ENCODE data around the gene PUM2. TPM values are rescaled to one million over a fixed set of nuclear protein-coding genes. Genes with fewer than 3 reads are reported as not detected.
A peak's percentile ranks its signal among the peaks of the same experiment; 100 is the strongest.

Gene PUM2
- total and polyA plus RNA-seq, 2 of the 8 experiments (the other 6 are each of a cell fraction or from before 2014, with no cell fraction given): 46.6 to 114 TPM

DNA sequence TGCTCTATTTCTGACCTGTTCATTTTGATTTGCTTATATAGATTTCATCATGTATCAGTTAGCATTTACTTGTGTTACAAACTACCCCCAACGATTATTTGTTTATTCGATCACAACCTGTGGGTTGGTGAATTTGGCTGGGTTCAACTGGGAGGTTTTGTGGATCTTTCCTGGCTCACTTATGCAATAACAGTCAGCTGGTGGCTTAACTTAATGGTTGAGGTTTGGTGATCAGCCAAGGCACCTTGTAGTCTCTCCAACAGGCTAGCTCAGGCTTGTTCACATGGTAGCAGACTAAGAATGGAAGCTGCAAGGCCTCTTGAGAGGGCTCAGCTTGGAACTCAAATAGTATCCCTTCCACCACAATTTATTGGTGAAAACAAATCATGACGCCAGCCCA, 5.4 kb upstream of the PUM2 start:
- ChIA-PET POLR2A (ENCODE audit: partially characterized antibody) (no interaction called here), CTCF (ENCODE audit: partially characterized antibody) (interaction anchor here (0.6 to 1.0 kb wide), 2 partner anchors 57 to 1301 kb away, joined by 3 to 4 read pairs; no protein-coding TSS in a partner anchor)
- H3K23ac ChIP-seq (ENCODE audit: insufficient read length): no peak overlapping the region
- no peaks in the 10 kb centered on the region for H3K27me3 ChIP-seq (replicated peaks in 1 of 4; ENCODE audit: control insufficient read depth in 3 of 4, extremely low read depth in 1 of 4, insufficient read depth in 3 of 4, low read length in 3 of 4)
- no peak overlapping the region for H2BK15ac ChIP-seq (ENCODE audit: low read length)
- no peak overlapping the region for H2BK20ac ChIP-seq (ENCODE audit: low read length)
- H4K20me1 ChIP-seq (replicated peaks in 1 of 2; ENCODE audit: control insufficient read depth in 1 of 2, insufficient read depth in 2 of 2, low read length in 2 of 2): no peaks in the 10 kb centered on the region
- H2AFZ ChIP-seq (ENCODE audit: low read length): 0 out of 2 replicates have a peak overlapping the region, but pooled peaks have one; percentile 49
- no peak overlapping the region; the same call in 1 of the 2 replicates for H2BK12ac ChIP-seq (ENCODE audit: low read depth, low read length)
- H3K9me3 ChIP-seq (ENCODE audit: insufficient read depth in 2 of 2, low read depth in 1 of 2, low read length in 1 of 2): no peaks in the 10 kb centered on the region
- no peak overlapping the region for H3K4me2 ChIP-seq (ENCODE audit: insufficient read depth in 1 of 2, low read depth in 2 of 2, low read length in 2 of 2)
- no peaks in the 10 kb centered on the region for H3K36me3 ChIP-seq (ENCODE audit: control insufficient read depth in 2 of 4, insufficient read depth in 4 of 4, low read length in 3 of 4)
- H2BK120ac ChIP-seq (replicated peaks; ENCODE audit: low read depth, low read length): no peak overlapping the region
- H4K5ac ChIP-seq (ENCODE audit: insufficient read length, low read depth, low read length): no peak overlapping the region
- DNase-seq (ENCODE audit: low read depth in 1 of 2, low spot score in 2 of 2): no peak
- TF ChIP-seq, protein P1, sequence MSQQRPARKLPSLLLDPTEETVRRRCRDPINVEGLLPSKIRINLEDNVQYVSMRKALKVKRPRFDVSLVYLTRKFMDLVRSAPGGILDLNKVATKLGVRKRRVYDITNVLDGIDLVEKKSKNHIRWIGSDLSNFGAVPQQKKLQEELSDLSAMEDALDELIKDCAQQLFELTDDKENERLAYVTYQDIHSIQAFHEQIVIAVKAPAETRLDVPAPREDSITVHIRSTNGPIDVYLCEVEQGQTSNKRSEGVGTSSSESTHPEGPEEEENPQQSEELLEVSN (IDR thresholded peaks at IDR 0.05): no peak
- TF ChIP-seq NANOG (IDR thresholded peaks at IDR 0.05; ENCODE audit: insufficient read depth, low read depth, low read length, poor library complexity, severe bottlenecking) (no peak), SP1 (IDR thresholded peaks at IDR 0.05; ENCODE audit: low read depth, low read length) (no peak)
- TF ChIP-seq, protein P2, sequence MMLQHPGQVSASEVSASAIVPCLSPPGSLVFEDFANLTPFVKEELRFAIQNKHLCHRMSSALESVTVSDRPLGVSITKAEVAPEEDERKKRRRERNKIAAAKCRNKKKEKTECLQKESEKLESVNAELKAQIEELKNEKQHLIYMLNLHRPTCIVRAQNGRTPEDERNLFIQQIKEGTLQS (IDR thresholded peaks at IDR 0.05; ENCODE audit: insufficient read depth, low read depth, low read length): no peak
- H3K23me2 ChIP-seq (ENCODE audit: low read depth, low read length): peaks cover 6% of the 10 kb centered on the region
- H3K79me2 ChIP-seq (ENCODE audit: control insufficient read depth in 1 of 2, insufficient read depth in 2 of 2, low read length in 2 of 2): no peaks in the 10 kb centered on the region
- H4K91ac ChIP-seq (replicated peaks; ENCODE audit: insufficient read length, low read length): no peak overlapping the region
- no peak overlapping the region for H3K4ac ChIP-seq (replicated peaks; ENCODE audit: insufficient read length, low read depth, low read length)
- H3K56ac ChIP-seq (replicated peaks; ENCODE audit: insufficient read length, low read depth, low read length): no peak overlapping the region
- 93% methylated on average over 3 of the region's 3 CpGs; no CpG with 5 or more reads in 1 of the 2 experiments for WGBS, 2 experiments (ENCODE audit: extremely low coverage in 1 of 2, insufficient coverage in 1 of 2, insufficient read length in 1 of 2, insufficient replicate concordance in 2 of 2, low coverage in 1 of 2, low lambda C conversion rate in 2 of 2, missing lambda C conversion rate in 1 of 2)
- H2BK5ac ChIP-seq (ENCODE audit: low read depth, low read length): no peak overlapping the region
- H3K27ac ChIP-seq (ENCODE audit: low read depth, low read length): no peak overlapping the region
- no peak for FAIRE-seq
- H3K79me1 ChIP-seq (ENCODE audit: low read depth, low read length): no peaks in the 10 kb centered on the region
- H3K4me3 ChIP-seq (ENCODE audit: extremely low read depth in 1 of 4, insufficient read depth in 2 of 4, low read depth in 3 of 4, low read length in 4 of 4): no peak overlapping the region
- no peak overlapping the region for H2AK5ac ChIP-seq (ENCODE audit: low read depth, low read length)
- H3K14ac ChIP-seq (ENCODE audit: insufficient read length): no peak overlapping the region
- no peak overlapping the region for H4K8ac ChIP-seq (ENCODE audit: extremely low read depth, insufficient read depth, low read length)
- H3K4me1 ChIP-seq (replicated peaks in 1 of 4; ENCODE audit: control insufficient read depth in 3 of 4, insufficient read depth in 4 of 4, low read length in 3 of 4): peaks cover 3 to 11% (median 8%) of the 10 kb centered on the region in 4 experiments; a peak in 6 of 7 replicates
- no peak overlapping the region for H3K18ac ChIP-seq (ENCODE audit: extremely low read depth, low read length)
- H3K9ac ChIP-seq (replicated peaks in 1 of 4; ENCODE audit: extremely low read depth in 1 of 4, low read depth in 3 of 4, low read length in 3 of 4): no peak overlapping the region

Measured in H1 (cell line).